GM10266 (cell line): ENCODE measurements around the gene HOXD3.

ENCODE experiments used
- DNase-seq: peaks from one replicate; pipeline ENCODE4 v3.0.0; 2012; ENCODE audit errors: extremely low spot score
- TF ChIP-seq, protein P1 (sequence below): IDR thresholded peaks from 2 replicates; pipeline ENCODE4 v1.5.1; 2012; ENCODE audit warnings: mild to moderate bottlenecking, low read depth; ENCODE audit not compliant: control insufficient read depth, insufficient read depth; ENCODE audit errors: missing control alignments

HOXD3 gene

DNA sequence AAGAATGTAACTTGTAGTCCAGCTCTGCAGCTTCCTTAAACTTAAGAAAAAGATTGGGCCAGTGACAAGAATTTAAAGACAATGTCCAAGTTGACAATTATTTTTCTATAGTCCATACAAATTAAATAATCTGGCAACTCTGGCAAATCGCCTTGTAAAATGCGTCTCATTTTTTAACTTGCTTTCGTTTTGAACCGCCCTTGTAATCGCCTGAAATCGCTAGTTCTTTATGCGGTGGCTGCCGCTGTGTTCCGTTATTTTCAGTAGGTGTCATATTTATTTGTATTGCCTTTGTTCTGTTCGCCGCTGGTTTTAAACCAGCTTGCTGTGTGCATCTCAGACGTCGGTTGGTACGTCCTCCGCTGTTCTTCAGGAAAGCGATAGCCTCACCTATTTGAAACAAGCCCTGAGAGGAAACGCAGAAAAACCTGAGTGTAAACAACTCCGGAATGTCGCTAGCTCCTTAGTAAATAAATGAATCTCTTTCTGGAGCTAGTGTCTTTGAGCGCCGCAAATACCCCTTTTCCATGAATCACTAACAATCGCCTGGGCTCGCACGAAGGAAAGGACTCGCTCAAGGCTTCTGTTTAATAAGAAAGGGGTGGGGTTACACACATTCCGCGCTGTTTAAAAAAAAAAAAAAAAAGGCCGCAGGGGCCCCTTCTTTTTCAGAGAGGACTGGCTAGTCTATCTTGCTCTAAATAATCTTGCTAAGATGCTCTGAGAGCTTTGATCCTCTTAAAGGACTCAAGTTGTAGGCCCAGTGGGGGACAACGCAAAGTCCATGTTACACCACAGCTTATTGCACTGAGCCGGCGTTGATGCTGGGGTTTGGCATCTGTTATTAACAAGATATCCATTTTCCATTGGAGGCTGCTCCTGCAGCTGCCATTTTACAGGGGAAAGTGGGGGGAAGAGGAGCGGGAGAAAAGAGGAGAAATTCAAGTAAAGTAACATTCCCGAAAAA lies 24.6 kb upstream of the HOXD3 start:
- TF ChIP-seq, protein P1, sequence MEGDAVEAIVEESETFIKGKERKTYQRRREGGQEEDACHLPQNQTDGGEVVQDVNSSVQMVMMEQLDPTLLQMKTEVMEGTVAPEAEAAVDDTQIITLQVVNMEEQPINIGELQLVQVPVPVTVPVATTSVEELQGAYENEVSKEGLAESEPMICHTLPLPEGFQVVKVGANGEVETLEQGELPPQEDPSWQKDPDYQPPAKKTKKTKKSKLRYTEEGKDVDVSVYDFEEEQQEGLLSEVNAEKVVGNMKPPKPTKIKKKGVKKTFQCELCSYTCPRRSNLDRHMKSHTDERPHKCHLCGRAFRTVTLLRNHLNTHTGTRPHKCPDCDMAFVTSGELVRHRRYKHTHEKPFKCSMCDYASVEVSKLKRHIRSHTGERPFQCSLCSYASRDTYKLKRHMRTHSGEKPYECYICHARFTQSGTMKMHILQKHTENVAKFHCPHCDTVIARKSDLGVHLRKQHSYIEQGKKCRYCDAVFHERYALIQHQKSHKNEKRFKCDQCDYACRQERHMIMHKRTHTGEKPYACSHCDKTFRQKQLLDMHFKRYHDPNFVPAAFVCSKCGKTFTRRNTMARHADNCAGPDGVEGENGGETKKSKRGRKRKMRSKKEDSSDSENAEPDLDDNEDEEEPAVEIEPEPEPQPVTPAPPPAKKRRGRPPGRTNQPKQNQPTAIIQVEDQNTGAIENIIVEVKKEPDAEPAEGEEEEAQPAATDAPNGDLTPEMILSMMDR = no peak
- no peak for DNase-seq

DNA sequence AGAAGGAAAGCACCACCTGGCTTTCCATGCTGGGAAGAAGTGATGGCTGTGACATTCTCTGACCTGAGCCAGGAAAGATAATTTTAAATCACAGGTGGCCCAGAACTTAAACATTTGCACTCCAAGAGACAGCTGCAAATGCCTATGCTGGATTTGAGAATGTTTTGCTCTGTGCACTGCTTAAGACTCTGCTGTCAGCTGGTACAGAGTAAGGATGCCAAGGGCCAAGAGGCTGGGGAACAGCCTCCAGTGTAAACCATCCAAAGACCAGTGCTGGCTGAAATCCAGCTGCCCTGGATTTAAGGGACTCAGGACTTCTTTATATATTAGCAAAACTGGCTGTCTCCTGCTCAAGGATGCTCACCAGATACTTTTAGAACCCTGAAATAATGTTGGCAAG lies 23.7 kb upstream of the HOXD3 start:
- TF ChIP-seq, protein P1 = no peak
- DNase-seq = no peak

DNA sequence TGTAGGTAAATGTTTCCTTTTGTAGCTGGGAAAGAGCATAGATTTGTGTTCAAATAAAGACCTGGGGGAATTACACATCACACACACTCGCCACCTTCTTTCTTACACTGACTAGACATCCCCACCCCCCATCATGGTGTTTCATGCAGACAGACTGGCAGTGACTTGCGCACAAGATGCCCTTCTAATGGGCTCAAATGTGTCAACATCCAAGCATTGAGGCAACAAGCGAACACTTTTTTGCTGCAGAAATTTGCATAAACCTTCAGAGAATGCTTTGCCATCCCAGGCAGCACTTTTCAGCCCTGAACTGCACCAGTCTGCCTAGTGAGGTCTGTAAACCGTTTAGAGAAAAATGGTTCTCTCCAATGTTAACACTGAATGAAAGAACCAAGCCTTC lies 23.1 kb upstream of the HOXD3 start:
- TF ChIP-seq, protein P1 = no peak
- DNase-seq = no peak

DNA sequence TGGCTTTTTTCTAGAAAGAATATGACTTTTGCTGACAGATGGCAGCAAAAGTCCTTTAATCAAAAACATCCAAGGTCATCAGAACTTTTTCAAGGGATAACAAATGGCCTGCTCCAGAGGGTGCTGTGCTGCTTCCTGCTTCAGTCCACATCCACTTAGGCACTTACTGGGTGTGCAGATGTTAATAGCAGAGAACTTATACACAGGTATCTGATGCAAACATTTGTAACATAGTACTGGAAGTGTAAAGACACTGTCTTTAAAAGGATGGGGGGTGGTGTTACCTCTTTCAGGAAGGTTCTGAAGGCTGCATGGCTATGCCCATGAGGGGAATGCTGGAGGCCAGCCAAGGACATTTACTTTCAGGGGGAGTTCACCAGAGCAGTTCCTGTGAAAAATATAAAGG lies 22.1 kb upstream of the HOXD3 start:
- TF ChIP-seq, protein P1 = no peak
- no peak for DNase-seq

DNA sequence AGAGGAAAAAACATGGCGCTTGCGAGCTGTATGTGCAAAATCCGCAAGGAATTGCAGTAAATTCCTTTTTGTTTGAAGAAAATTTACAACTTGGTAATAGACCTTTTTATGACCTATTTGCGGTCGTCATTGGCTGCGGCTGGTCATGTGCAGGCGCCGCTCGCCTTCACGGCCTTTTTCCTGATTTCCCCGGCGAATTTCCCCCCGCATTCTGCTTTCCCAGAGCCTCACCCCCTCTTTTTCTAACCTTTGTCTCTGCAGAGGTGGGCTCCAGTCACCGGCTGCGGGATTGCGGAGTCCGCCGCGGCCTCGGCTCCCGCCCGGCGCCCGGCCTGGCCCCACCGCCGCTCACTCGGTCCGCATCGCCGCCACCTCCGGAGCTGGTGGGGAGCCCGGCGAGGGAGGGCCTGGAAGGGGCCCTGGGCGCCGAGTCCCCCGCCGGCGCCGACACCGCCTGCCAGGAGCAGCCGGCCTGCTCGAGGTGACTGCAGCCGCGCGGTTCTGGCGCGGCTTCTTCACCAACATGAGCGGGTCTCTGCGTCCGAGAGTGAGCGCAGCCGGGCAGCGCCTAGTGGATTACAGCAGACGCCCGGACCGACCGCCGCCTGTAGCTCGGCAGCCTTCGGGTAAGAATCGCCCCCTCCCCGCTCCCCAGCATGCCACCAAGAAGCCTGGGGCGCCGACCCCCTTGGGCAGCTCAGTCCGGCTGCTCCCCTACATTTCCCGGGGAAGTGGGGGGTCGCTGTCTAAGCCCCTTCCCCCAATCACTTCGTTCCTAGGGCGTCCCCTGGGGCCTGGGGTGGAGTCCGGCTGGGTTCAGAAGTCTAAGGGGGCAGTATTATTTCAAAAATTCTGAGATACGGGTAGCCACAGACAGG lies 20.5 kb upstream of the HOXD3 start:
- TF ChIP-seq, protein P1 = no peak
- DNase-seq = no peak

DNA sequence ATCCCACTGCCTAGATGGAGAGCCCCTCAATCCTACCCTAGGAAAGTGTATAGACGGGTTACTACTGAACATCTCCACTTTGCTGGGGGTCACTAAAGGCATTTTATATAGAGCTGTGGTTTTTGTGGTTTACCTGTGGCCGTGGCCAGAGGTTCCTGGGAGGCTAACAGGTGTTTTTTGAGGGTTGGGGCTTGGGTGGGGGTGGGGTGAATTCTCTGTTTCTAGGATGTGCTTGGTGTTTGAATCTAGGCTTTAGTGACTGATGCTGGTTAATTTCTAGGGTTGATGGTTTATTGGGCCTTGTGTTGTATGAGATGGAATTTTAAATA lies 19.9 kb upstream of the HOXD3 start:
- TF ChIP-seq, protein P1 = no peak

More for the DNA sequence above, 19.9 kb upstream of the HOXD3 start:
- no peak for DNase-seq
